Left colon (tissue), 2 donors: ENCODE results near the gene CYP4F22. TPM values are rescaled to one million over a fixed set of nuclear protein-coding genes. Genes with fewer than 3 reads are reported as not detected.
"Not testable (repeated sequence)": the region's sequence is repeated elsewhere in the genome, so short reads cannot be mapped to it uniquely, and the experiment has no call there.

Experiments
- ATAC-seq: fragments of 200-7000 bp; cut with Tn5 transposase; one replicate; pipeline ENCODE4 v1.9.1; 2020; ENCODE audit warnings: mild to moderate bottlenecking, moderate library complexity
- DNase-seq, 2 donors: peaks; one replicate each; pipeline ENCODE4 v3.0.0-alpha.2; 2020
- intact Hi-C, 2 donors: fragments of 100-400 bp; cut with DNase I in 1 of 2; cut with micrococcal nuclease in 1 of 2; formaldehyde crosslinking; loops; one replicate each; pipeline versions ENCODE4 v1.11.2 to v1.14.0; 2022; cut with DNase I, micrococcal nuclease
- total RNA-seq, 2 donors: library from RNA; stranded (reverse); fragmentation: NEBNext Ultra II Directional; extraction: Animal tissue kit (Norgen Biotek cat#: 25700); gene quantifications; one replicate each; pipeline ENCODE4 v1.2.1, GENCODE V29; 2021
- donor health status: DM: no; HTN: no; CAD: no.
- donor health status: DM: yes; HTN: yes; CAD: no.

Gene CYP4F22
- total RNA-seq, 2 donors from 2014 or later = not detected

DNA sequence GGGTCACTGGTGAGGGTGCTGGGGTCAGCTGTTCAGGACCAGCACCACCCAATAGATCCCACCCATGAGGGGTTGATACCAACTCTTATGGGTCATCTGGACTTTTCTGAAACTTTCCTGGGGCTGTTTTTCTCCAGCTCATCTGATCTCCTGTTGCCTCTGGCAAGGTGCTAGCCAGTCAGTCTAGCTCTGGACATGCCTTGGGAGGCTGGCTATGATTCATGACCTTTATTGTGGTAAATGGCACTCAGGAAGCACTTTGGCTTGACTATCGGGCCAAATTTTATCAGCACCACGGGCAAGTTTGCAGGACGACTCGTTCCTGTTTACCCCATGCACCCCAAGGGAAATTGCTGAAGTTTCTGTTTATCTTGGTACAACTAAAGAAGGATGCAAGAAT, 85.4 kb downstream of the CYP4F22 start:
- intact Hi-C loops, ATAC-seq, DNase-seq: not testable (repeated sequence)

DNA sequence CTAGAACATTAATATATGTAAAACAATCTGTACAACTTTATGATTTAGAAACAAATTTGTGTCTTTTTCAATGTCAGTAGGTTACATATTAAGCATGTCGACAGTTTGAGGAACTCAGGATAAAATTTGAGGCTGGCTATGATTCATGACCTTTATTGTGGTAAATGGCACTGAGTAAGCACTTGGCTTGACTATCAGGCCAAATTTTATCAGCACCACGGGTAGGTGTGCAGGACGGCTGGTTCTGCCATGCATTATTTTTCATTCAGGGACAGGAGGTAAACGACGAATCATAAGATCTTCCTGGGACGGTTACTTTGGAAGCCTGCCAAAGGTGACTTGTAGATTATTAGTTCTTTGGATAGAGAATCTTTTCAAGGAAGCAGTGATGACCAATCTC, 86.7 kb downstream of the CYP4F22 start:
- intact Hi-C loops = no loop called here
- DNase-seq (no peak), ATAC-seq (no peak)

Other genes with a start within 250 kb of the CYP4F22 start
- gene BRD4, start 176.0 kb upstream of the CYP4F22 start, total RNA-seq = 10 to 100 TPM; 64.6 to 90.7 TPM
- gene AKAP8, start 128.7 kb upstream of the CYP4F22 start, total RNA-seq = 10 to 100 TPM; 38.3 to 44.3 TPM
- gene AKAP8L, start 89.5 kb upstream of the CYP4F22 start, total RNA-seq = 10 to 100 TPM; 63.4 to 75.1 TPM
- 10 to 100 TPM; 24.5 to 24.8 TPM for gene WIZ, start 58.6 kb upstream of the CYP4F22 start, total RNA-seq
- gene RASAL3, start 44.0 kb upstream of the CYP4F22 start, total RNA-seq = 1 to 10 TPM; 3.4 to 4.4 TPM
- gene PGLYRP2, start 29.0 kb upstream of the CYP4F22 start, total RNA-seq = not detected
- gene CYP4F8, start 106.7 kb downstream of the CYP4F22 start, total RNA-seq = under 1 TPM in 1 of 2 donors, not detected in 1; 0.09 TPM
- gene CYP4F3, start 132.4 kb downstream of the CYP4F22 start, total RNA-seq = 1 to 10 TPM; 7.1 to 8.0 TPM
- 100 to 1,000 TPM in 1 of 2 donors, 10 to 100 TPM in 1; 93.3 to 113 TPM for gene CYP4F12, start 164.6 kb downstream of the CYP4F22 start, total RNA-seq
- not detected for gene OR10H2, start 219.5 kb downstream of the CYP4F22 start, total RNA-seq
- gene OR10H3, start 229.5 kb downstream of the CYP4F22 start, total RNA-seq = not detected